ENCODE data around the gene TAX1BP1. TPM values are rescaled to one million over a fixed set of nuclear protein-coding genes. Genes with fewer than 3 reads are reported as not detected.

TAX1BP1 gene
- total and polyA plus RNA-seq, 2 of the 13 experiments (the other 11 are each of a cell fraction or from before 2014, with no cell fraction given) = 95.2 to 98.9 TPM

DNA sequence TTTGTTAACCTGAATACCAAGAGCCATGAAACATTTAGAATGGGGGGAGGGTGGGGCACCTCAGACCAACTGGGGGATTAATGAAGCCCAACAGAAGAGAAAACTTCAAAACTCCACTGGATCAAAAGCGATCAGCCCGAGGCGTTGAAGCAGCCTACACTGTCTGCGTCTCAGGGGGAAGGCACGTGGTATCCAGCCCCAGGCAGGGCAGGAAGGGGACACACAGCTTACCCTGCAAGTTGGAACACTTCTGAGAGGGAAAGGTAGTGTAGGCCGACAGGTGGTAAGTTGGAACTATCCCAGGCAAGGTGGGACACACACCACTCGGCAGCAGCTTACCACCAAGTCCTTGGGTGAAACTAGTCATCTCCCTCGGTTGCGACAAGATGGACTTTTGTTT, 102.9 kb downstream of the TAX1BP1 start:
- no peak overlapping the region for H2AFZ ChIP-seq (ENCODE audit: low read length)
- peaks cover 3 to 32% of the 10 kb centered on the region in 2 experiments; a peak in 4 of 5 replicates for H3K27me3 ChIP-seq (ENCODE audit: control insufficient read depth in 1 of 2, insufficient read depth in 2 of 2, low read length in 2 of 2)
- TF ChIP-seq MTA3 (CRISPR knock-in tag; IDR thresholded peaks at IDR 0.05) = no peak
- no peak for TF ChIP-seq HNRNPLL (IDR thresholded peaks at IDR 0.05; ENCODE audit: low read depth, low read length, poor library complexity, severe bottlenecking)
- TF ChIP-seq, protein P1, sequence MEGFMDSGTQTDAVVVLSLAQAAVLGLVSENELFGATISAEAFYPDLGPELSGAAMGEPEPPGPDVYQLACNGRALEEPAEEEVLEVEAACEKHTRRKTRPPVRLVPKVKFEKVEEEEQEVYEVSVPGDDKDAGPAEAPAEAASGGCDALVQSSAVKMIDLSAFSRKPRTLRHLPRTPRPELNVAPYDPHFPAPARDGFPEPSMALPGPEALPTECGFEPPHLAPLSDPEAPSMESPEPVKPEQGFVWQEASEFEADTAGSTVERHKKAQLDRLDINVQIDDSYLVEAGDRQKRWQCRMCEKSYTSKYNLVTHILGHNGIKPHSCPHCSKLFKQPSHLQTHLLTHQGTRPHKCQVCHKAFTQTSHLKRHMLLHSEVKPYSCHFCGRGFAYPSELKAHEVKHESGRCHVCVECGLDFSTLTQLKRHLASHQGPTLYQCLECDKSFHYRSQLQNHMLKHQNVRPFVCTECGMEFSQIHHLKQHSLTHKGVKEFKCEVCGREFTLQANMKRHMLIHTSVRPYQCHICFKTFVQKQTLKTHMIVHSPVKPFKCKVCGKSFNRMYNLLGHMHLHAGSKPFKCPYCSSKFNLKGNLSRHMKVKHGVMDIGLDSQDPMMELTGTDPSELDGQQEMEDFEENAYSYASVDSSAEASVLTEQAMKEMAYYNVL (CRISPR knock-in tag; IDR thresholded peaks at IDR 0.05; ENCODE audit: borderline replicate concordance) = no peak
- TF ChIP-seq ARID2 (CRISPR knock-in tag; IDR thresholded peaks at IDR 0.05; ENCODE audit: borderline replicate concordance) = no peak
- TF ChIP-seq JUN (CRISPR knock-in tag; IDR thresholded peaks at IDR 0.05) = no peak
- TF ChIP-seq, protein P2, sequence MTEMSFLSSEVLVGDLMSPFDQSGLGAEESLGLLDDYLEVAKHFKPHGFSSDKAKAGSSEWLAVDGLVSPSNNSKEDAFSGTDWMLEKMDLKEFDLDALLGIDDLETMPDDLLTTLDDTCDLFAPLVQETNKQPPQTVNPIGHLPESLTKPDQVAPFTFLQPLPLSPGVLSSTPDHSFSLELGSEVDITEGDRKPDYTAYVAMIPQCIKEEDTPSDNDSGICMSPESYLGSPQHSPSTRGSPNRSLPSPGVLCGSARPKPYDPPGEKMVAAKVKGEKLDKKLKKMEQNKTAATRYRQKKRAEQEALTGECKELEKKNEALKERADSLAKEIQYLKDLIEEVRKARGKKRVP (CRISPR knock-in tag; IDR thresholded peaks at IDR 0.05) = no peak
- TF ChIP-seq, protein P3, sequence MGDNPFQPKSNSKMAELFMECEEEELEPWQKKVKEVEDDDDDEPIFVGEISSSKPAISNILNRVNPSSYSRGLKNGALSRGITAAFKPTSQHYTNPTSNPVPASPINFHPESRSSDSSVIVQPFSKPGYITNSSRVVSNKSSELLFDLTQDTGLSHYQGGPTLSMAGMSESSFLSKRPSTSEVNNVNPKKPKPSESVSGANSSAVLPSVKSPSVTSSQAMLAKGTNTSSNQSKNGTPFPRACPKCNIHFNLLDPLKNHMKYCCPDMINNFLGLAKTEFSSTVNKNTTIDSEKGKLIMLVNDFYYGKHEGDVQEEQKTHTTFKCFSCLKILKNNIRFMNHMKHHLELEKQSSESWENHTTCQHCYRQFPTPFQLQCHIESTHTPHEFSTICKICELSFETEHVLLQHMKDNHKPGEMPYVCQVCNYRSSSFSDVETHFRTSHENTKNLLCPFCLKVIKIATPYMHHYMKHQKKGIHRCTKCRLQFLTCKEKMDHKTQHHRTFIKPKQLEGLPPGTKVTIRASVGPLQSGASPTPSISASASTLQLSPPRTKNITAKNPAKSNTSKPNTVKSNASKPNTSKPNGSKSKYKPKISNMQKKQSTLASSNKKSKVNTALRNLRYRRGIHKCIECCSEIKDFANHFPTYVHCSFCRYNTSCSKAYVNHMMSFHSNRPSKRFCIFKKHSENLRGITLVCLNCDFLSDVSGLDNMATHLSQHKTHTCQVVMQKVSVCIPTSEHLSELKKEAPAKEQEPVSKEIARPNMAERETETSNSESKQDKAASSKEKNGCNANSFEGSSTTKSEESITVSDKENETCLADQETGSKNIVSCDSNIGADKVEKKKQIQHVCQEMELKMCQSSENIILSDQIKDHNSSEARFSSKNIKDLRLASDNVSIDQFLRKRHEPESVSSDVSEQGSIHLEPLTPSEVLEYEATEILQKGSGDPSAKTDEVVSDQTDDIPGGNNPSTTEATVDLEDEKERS (CRISPR knock-in tag; IDR thresholded peaks at IDR 0.05) = no peak
- TF ChIP-seq SIX1 (CRISPR knock-in tag; IDR thresholded peaks at IDR 0.05; ENCODE audit: borderline replicate concordance) = no peak
- no peak for TF ChIP-seq ZNF20 (CRISPR knock-in tag; IDR thresholded peaks at IDR 0.05)
- no peak for TF ChIP-seq YEATS2 (CRISPR knock-in tag; IDR thresholded peaks at IDR 0.05; ENCODE audit: borderline replicate concordance)
- TF ChIP-seq ZNF589 (CRISPR knock-in tag; conservative IDR thresholded peaks at IDR 0.05) = no peak
- no peak for TF ChIP-seq ZNF12 (CRISPR knock-in tag; IDR thresholded peaks at IDR 0.05)
- no peak for TF ChIP-seq ZNF816 (CRISPR knock-in tag; IDR thresholded peaks at IDR 0.05; ENCODE audit: borderline replicate concordance)
- TF ChIP-seq ZNF720 (CRISPR knock-in tag; IDR thresholded peaks at IDR 0.05) = no peak
- TF ChIP-seq RXRB (CRISPR knock-in tag; IDR thresholded peaks at IDR 0.05; ENCODE audit: borderline replicate concordance) = no peak
- TF ChIP-seq ZNF546 (CRISPR knock-in tag; conservative IDR thresholded peaks at IDR 0.05) = no peak
- in situ Hi-C loops (cut with HindIII; ENCODE audit: extremely low pct_ligation_motif_present, low pct_unique_long_range_greater_than_20kb) (no loop called here), intact Hi-C loops (cut with micrococcal nuclease; ENCODE audit: unreplicated experiment) (no loop called here)
- no peak overlapping the region for H3K4me2 ChIP-seq (ENCODE audit: low read depth, low read length)
- BruUV-seq (replicated peaks) = no TSS peak
- no peak overlapping the region for H3K9ac ChIP-seq (ENCODE audit: insufficient read depth, low read depth, low read length)
- no peaks in the 10 kb centered on the region for H4K20me1 ChIP-seq (ENCODE audit: insufficient read depth, low read length)
- no peak overlapping the region for H3K27ac ChIP-seq (ENCODE audit: extremely low read length, insufficient read depth, low read length)
- DNase-seq (ENCODE audit: low spot score) = no peak
- no peaks in the 10 kb centered on the region for H3K79me2 ChIP-seq (ENCODE audit: insufficient read depth, low read length)
- H3K4me3 ChIP-seq (replicated peaks in 1 of 3; ENCODE audit: insufficient read depth in 1 of 3, low read depth in 2 of 3, low read length in 3 of 3) = no peak overlapping the region
- H3K4me1 ChIP-seq (ENCODE audit: insufficient read depth, low read length) = no peaks in the 10 kb centered on the region
- no peaks in the 10 kb centered on the region for H3K9me3 ChIP-seq (ENCODE audit: low read length)
- whole genome bisulfite sequencing (ENCODE audit: low lambda C conversion rate) = 48% methylated on average over 9 of the region's 9 CpGs
- no peaks in the 10 kb centered on the region for H3K36me3 ChIP-seq (replicated peaks in 1 of 2; ENCODE audit: control insufficient read depth in 1 of 2, insufficient read depth in 2 of 2, low read length in 2 of 2)
- ChIA-PET POLR2A (no interaction called here), CTCF (ENCODE audit: low intra/inter-chr PET ratio, low total read pairs) (no interaction called here)
- no peak for FAIRE-seq
- no peak; the same call in 2 of the 3 replicates for ATAC-seq
